Lung (tissue), 12 donors: Measurements from ENCODE around the gene SLC25A44. TPM values are rescaled to one million over a fixed set of nuclear protein-coding genes. Genes with fewer than 3 reads are reported as not detected.
A peak's percentile ranks its signal among the peaks of the same experiment; 100 is the strongest.

Experiments
- ATAC-seq: fragments of 200-7000 bp; cut with Tn5 transposase; one replicate; pipeline ENCODE4 v1.9.1; 2020; ENCODE audit warnings: moderate number of reproducible peaks; ENCODE audit not compliant: insufficient read depth, low FRiP score
- DNase-seq, 3 donors: peaks; one replicate each; pipeline ENCODE4 v3.0.0-alpha.2; 2013 to 2017
- H3K27ac ChIP-seq, 2 donors: one replicate each; pipeline ENCODE4 v1.5.1; 2013; ENCODE audit warnings: mild to moderate bottlenecking in 2 of 2, moderate library complexity in 2 of 2, control low read depth in 1 of 2, inconsistent platforms in 1 of 2, low read depth in 1 of 2, low read length in 1 of 2
- H3K27me3 ChIP-seq, 3 donors: one replicate each; pipeline ENCODE4 v1.5.1; 2013; ENCODE audit warnings: low read length in 2 of 3; ENCODE audit not compliant: control insufficient read depth in 3 of 3, insufficient read depth in 3 of 3
- H3K36me3 ChIP-seq, 4 donors: one replicate each; pipeline ENCODE4 v1.5.1; 2013; ENCODE audit warnings: low read length in 4 of 4, mild to moderate bottlenecking in 1 of 4, moderate library complexity in 1 of 4; ENCODE audit not compliant: control insufficient read depth in 4 of 4, insufficient read depth in 4 of 4
- H3K4me1 ChIP-seq, 5 donors: one replicate each; pipeline ENCODE4 v1.5.1; 2013; ENCODE audit warnings: low read length in 5 of 5, mild to moderate bottlenecking in 2 of 5, moderate library complexity in 1 of 5; ENCODE audit not compliant: control insufficient read depth in 5 of 5, insufficient read depth in 5 of 5
- H3K4me3 ChIP-seq: one replicate; pipeline ENCODE4 v1.5.1; 2013; ENCODE audit warnings: mild to moderate bottlenecking, control low read depth, moderate library complexity
- H3K9ac ChIP-seq, 2 donors: one replicate each; pipeline ENCODE4 v1.5.1; 2013; ENCODE audit warnings: low read length in 2 of 2, control low read depth in 1 of 2; ENCODE audit not compliant: insufficient read depth in 1 of 2
- H3K9me3 ChIP-seq, 4 donors: one replicate each; pipeline ENCODE4 v1.5.1; 2013; ENCODE audit warnings: low read length in 3 of 4, mild to moderate bottlenecking in 1 of 4, moderate library complexity in 1 of 4; ENCODE audit not compliant: control insufficient read depth in 4 of 4, insufficient read depth in 3 of 4
- WGBS, 2 donors: extraction: QIAGEN DNeasy Blood & Tissue Kit; methylation state at CpG; one replicate each; pipeline ENCODE4 v1.1.7; 2013; 5-methylcytosine and 5-hydroxymethylcytosine counted together
- polyA plus RNA-seq, 2 donors: library from polyadenylated mRNA; stranded (reverse); fragments of 200-250 nt; gene quantifications; one replicate each; pipeline ENCODE4 v1.2.1, GENCODE V29; 2013
- total RNA-seq, 2 donors: library from RNA; depleted of rRNA in 1 of 2; stranded (reverse); fragments of >200 nt in 1 of 2; gene quantifications; one replicate each; pipeline ENCODE4 v1.2.1, GENCODE V29; 2014 to 2021
- TF ChIP-seq, protein P1 (sequence below): IDR thresholded peaks from 2 replicates; pipeline ENCODE4 v1.5.1; 2012; ENCODE audit warnings: mild to moderate bottlenecking; ENCODE audit errors: control extremely low read depth, extremely low read depth
- donor health status: control.
- donor health status: control.
- donor health status: Bipolar disorder and iron deficiency.
- donor health status: healthy.
- donor health status: DM: yes; HTN: yes; CAD: no.

SLC25A44 gene
- total and polyA plus RNA-seq, 4 donors = 8.0 to 28.4 (median 16.5) TPM

DNA sequence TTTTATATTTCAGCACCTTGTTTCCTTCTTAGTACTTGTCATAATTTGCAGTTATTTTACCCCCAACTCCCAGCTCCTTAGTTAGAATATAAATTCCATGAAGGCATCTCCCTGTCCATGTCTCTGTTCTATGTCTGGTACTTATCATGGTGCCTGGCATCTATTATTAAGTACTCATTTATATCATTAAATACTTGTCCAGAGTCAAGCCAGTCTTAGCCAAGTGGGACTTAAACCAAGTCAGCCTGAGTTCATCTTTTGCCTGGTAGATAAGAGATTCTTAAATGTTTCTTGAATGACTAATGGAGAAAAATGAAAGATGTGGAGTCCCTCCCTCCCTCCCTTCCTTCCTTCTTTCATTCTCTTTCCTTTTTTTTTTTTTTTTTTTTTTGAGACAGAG lies 9.4 kb downstream of the SLC25A44 start:
- H3K36me3 ChIP-seq = peaks cover 2 to 25% (median 7%) of the 10 kb centered on the region in 4 donors
- peak overlapping the region in 1 of 2 donors; percentile 28 for H3K27ac ChIP-seq
- no peaks in the 10 kb centered on the region for H3K9me3 ChIP-seq
- no peaks in the 10 kb centered on the region for H3K27me3 ChIP-seq
- TF ChIP-seq, protein P1, sequence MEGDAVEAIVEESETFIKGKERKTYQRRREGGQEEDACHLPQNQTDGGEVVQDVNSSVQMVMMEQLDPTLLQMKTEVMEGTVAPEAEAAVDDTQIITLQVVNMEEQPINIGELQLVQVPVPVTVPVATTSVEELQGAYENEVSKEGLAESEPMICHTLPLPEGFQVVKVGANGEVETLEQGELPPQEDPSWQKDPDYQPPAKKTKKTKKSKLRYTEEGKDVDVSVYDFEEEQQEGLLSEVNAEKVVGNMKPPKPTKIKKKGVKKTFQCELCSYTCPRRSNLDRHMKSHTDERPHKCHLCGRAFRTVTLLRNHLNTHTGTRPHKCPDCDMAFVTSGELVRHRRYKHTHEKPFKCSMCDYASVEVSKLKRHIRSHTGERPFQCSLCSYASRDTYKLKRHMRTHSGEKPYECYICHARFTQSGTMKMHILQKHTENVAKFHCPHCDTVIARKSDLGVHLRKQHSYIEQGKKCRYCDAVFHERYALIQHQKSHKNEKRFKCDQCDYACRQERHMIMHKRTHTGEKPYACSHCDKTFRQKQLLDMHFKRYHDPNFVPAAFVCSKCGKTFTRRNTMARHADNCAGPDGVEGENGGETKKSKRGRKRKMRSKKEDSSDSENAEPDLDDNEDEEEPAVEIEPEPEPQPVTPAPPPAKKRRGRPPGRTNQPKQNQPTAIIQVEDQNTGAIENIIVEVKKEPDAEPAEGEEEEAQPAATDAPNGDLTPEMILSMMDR = no peak
- no peak overlapping the region for H3K4me3 ChIP-seq
- no peak overlapping the region for H3K9ac ChIP-seq
- ATAC-seq (no peak), DNase-seq (no peak)
- peaks cover 0 to 6% (median 0%) of the 10 kb centered on the region in 5 donors for H3K4me1 ChIP-seq

DNA sequence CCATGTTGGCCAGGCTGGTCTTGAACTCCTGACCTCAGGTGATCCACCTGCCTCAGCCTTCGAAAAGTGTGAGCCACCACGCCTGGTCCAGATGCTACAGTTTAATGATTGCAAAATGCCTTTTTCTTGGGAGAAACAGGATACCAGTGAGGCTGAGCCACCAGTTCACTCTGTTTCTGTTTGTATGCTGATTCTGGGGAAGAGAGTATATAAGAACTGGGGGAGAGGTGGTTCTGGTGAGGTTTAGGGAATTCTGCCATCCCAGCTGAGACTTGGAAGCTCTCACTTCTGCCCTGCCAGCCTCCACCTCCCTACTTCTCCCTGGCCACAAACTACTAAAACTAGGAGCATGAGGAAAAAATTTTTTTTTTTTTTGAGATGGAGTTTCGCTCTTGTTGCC lies 10.8 kb downstream of the SLC25A44 start:
- no peaks in the 10 kb centered on the region for H3K9me3 ChIP-seq
- TF ChIP-seq, protein P1 = no peak
- 86 to 90% methylated on average over 3 of the region's 3 CpGs for WGBS, 2 donors
- no peaks in the 10 kb centered on the region for H3K27me3 ChIP-seq
- peaks cover 2 to 30% (median 7%) of the 10 kb centered on the region in 4 donors for H3K36me3 ChIP-seq
- DNase-seq (no peak), ATAC-seq (no peak)
- no peak overlapping the region for H3K27ac ChIP-seq
- no peak overlapping the region for H3K9ac ChIP-seq
- no peak overlapping the region for H3K4me3 ChIP-seq
- H3K4me1 ChIP-seq = peaks cover 0 to 6% (median 0%) of the 10 kb centered on the region in 5 donors

DNA sequence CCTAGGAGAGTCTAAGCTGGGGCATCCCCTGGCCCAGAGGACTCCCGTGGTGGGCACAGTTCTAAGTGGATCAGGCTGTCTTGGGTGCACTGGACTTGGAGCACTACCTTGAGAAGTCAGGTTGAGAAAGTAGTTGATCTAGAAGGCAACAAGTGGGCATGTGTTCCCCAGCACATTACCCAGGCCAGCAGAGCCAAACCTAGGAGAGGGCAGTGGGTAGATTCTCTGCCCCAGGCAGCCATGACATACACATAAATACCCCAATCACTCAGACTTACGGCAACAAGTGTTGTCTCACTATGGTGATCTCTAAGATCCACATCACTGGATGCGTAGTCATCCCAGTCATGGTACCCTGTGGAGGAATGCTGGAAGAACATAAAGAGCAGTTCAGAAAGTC lies 17.3 kb downstream of the SLC25A44 start:
- DNase-seq (no peak), ATAC-seq (no peak)
- TF ChIP-seq, protein P1 = no peak
- Histone ChIP-seq H3K9me3 (no peaks in the 10 kb centered on the region), H3K4me3 (no peak overlapping the region), H3K9ac (no peak overlapping the region), H3K4me1 (peaks cover 0 to 16% (median 3%) of the 10 kb centered on the region in 5 donors), H3K27me3 (no peaks in the 10 kb centered on the region), H3K27ac (no peak overlapping the region), H3K36me3 (peaks cover 0 to 24% (median 17%) of the 10 kb centered on the region in 4 donors)
- WGBS, 2 donors = 97 to 98% methylated on average over 3 of the region's 3 CpGs

DNA sequence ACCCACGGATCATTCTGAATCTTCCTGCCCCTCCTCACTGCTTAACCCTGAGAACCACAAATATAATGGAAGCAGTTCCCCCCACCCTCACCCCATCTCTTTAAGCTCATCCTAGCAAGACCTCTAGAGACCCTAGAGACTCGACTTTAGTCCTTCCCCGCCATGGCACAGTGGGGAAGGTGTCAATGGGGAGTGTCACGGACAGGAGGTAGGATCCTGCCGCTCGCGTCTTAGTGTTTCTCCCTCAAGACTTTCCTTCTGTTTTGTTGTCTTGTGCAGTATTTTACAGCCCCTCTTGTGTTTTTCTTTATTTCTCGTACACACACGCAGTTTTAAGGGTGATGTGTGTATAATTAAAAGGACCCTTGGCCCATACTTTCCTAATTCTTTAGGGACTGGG lies 18.2 kb downstream of the SLC25A44 start:
- TF ChIP-seq, protein P1 = no peak
- Histone ChIP-seq H3K36me3 (peaks cover 0 to 19% (median 14%) of the 10 kb centered on the region in 4 donors), H3K4me3 (no peak overlapping the region), H3K4me1 (peaks cover 0 to 16% (median 3%) of the 10 kb centered on the region in 5 donors), H3K9ac (peak overlapping the region; percentile 86 to 96), H3K27me3 (no peaks in the 10 kb centered on the region), H3K27ac (peak overlapping the region; percentile 64 to 98), H3K9me3 (no peaks in the 10 kb centered on the region)
- WGBS, 2 donors = 87 to 93% methylated on average over 9 of the region's 9 CpGs
- ATAC-seq = no peak
- DNase-seq = no peak
